IPS-18a (cell line): Measurements from ENCODE around the gene CRACR2B.

Experiments
- H3K27ac ChIP-seq: one replicate; pipeline ENCODE4 v1.5.1; 2013; ENCODE audit warnings: low read length
- H3K27me3 ChIP-seq: one replicate; pipeline ENCODE4 v1.6.1; 2013; ENCODE audit warnings: mild to moderate bottlenecking, low read length; ENCODE audit not compliant: control insufficient read depth, insufficient read depth
- H3K36me3 ChIP-seq: one replicate; pipeline ENCODE4 v1.6.1; 2013; ENCODE audit warnings: low read depth, low read length; ENCODE audit not compliant: control insufficient read depth
- H3K4me1 ChIP-seq: one replicate; pipeline ENCODE4 v1.6.1; 2013; ENCODE audit warnings: low read depth, low read length; ENCODE audit not compliant: control insufficient read depth
- H3K4me3 ChIP-seq: one replicate; pipeline ENCODE4 v1.5.1; 2013; ENCODE audit warnings: low read length
- H3K9ac ChIP-seq: one replicate; pipeline ENCODE4 v1.6.1; 2013; ENCODE audit warnings: mild to moderate bottlenecking, low read length, moderate library complexity
- H3K9me3 ChIP-seq: one replicate; pipeline ENCODE4 v1.6.1; 2013; ENCODE audit warnings: low read depth, low read length; ENCODE audit not compliant: control insufficient read depth

CRACR2B gene

GRCh38 chr11:803770-804598 lies 23.7 kb upstream of the CRACR2B start:
- no peaks in the 10 kb centered on the region for H3K9me3 ChIP-seq
- peak overlapping the region; percentile 45 for H3K9ac ChIP-seq
- H3K4me3 ChIP-seq, result peak overlapping the region; percentile 66
- H3K4me1 ChIP-seq, result peaks cover 5% of the 10 kb centered on the region
- H3K36me3 ChIP-seq, result peaks cover 5% of the 10 kb centered on the region
- H3K27me3 ChIP-seq, result no peaks in the 10 kb centered on the region
- H3K27ac ChIP-seq, result no peak overlapping the region

DNA sequence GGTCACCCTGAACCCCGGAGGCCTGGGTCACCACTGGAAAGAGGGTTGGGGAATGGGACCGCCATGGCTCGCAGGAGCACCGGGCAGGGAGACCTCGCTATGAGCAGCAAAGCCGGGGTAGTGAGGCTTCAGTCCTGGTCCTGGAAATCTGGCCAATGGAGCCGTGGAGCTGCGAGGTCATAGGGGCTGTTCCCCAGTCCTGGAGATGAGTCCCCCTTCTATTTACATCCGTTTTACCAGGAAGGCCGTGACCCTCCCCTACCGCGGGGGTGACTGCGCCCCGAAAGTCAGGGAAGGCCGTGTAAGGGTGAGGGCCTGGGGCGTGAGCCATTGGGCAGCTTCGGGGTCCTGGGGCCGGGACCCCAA lies 23.1 kb upstream of the CRACR2B start:
- peak overlapping the region; percentile 66 for H3K4me3 ChIP-seq
- peaks cover 5% of the 10 kb centered on the region for H3K4me1 ChIP-seq
- H3K9ac ChIP-seq, result peak overlapping the region; percentile 45
- H3K36me3 ChIP-seq, result peaks cover 5% of the 10 kb centered on the region
- no peaks in the 10 kb centered on the region for H3K27me3 ChIP-seq
- no peak overlapping the region for H3K27ac ChIP-seq
- H3K9me3 ChIP-seq, result no peaks in the 10 kb centered on the region

DNA sequence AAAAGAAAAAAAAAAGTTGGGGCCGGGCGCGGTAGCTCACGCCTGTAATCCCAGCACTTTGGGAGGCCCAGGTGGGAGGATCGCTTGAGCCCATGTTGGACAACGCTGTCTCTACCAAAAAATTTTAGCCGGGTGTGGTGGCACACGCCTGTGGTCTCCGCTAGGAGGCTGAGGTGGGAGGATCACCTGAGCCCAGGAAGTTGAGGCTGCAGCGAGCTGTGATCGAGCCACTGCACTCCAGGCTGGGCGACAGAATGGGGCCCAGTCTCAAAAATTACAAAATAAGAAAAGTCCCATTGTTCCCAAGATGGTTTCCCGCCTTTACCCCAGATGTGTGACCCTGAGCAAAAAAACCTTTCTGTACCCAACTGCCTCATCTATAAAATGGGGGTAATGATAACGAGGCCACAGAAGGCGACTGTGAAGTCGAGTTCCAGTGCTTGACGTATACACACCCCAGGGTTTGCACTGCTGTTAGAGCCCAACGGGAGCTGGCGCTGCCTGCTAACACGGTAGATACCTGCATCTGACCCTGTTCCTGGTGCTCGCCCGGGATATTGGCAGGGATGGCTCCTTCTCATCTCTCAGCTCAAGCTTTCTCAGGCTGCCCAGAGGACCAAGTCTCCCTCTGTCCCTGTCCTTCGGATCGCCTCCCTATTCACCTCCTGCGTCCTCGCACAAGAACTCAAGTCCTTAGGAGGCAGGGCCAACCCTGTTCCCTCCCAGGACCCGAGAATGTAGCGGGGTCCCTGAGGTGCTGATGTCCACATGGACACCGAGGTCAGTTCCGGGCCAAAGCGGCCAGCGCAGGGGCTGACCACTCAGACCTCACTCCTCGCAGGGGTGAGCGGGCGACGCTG lies 19.1 kb upstream of the CRACR2B start:
- Histone ChIP-seq H3K4me1 (peaks cover 5% of the 10 kb centered on the region), H3K9me3 (no peaks in the 10 kb centered on the region), H3K9ac (peak overlapping the region; percentile 92), H3K27me3 (no peaks in the 10 kb centered on the region), H3K27ac (peak overlapping the region; percentile 99), H3K4me3 (peak overlapping the region; percentile 92), H3K36me3 (peaks cover 27% of the 10 kb centered on the region)

DNA sequence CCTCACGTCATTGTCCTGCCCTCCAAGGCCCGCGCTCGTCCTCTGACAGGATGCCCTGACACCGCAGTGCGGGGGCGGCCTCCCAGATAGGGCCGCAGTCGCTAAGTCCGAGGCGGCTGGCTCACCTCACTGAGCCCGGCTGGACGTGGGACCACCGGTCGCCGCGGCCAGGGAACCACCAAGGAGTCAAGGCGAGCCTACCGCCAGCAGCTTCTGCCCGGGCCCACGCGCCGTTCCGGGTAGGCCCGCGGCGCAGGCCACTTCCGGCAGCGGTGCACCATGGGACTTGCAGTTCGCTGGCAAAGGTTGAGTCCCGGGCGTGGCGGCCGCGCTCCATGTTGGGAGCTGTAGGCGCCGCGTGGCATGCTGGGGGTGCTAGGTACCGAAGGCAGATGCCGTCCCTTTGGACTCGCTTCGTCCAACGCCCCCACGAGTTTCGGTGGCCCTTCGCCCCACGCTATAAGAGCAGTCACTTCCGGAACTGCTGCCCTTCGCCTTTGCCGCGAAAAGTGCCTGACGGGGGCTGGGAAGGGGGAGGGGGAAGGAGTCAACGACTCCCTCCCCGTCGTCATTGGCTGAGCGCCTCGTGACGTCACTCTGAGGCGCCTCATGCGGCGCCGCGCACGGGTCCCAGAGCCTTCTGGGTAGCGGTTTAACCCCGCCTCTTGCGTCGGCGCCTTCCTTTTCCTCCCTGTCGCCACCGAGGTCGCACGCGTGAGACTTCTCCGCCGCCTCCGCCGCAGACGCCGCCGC lies 18.3 kb upstream of the CRACR2B start, which contains the start of gene RPLP2:
Gene RPLP2 (plus strand): TSS at position 681 of the 753 bp plus-strand sequence. CDS start 268 bp downstream, outside the sequence.
- Histone ChIP-seq H3K27me3 (no peaks in the 10 kb centered on the region), H3K27ac (peak within 1 kb of the TSS; percentile 99), H3K9me3 (no peaks in the 10 kb centered on the region), H3K36me3 (peaks cover 27% of the 10 kb centered on the region), H3K9ac (peak within 1 kb of the TSS; percentile 92), H3K4me3 (peak within 1 kb of the TSS; percentile 92), H3K4me1 (peaks cover 3% of the 10 kb centered on the region)

- peak overlapping the region; percentile 44 for H3K27ac ChIP-seq
- peaks cover 27% of the 10 kb centered on the region for H3K36me3 ChIP-seq
- H3K27me3 ChIP-seq, result no peaks in the 10 kb centered on the region
- peak overlapping the region; percentile 92 for H3K9ac ChIP-seq
- H3K4me1 ChIP-seq, result no peaks in the 10 kb centered on the region
- no peaks in the 10 kb centered on the region for H3K9me3 ChIP-seq
- H3K4me3 ChIP-seq, result peak overlapping the region; percentile 92
Observed at GRCh38 chr11:810040-810567, 17.6 kb upstream of the CRACR2B start.

- H3K4me3 ChIP-seq, result peak overlapping the region; percentile 92
- no peaks in the 10 kb centered on the region for H3K27me3 ChIP-seq
- H3K9ac ChIP-seq, result peak overlapping the region; percentile 92
- no peaks in the 10 kb centered on the region for H3K4me1 ChIP-seq
- H3K36me3 ChIP-seq, result peaks cover 27% of the 10 kb centered on the region
- no peak overlapping the region for H3K27ac ChIP-seq
- no peaks in the 10 kb centered on the region for H3K9me3 ChIP-seq
Observed at GRCh38 chr11:811446-812245, 16.1 kb upstream of the CRACR2B start.

- no peaks in the 10 kb centered on the region for H3K27me3 ChIP-seq
- peaks cover 27% of the 10 kb centered on the region for H3K36me3 ChIP-seq
- H3K4me3 ChIP-seq, result no peak overlapping the region
- H3K4me1 ChIP-seq, result no peaks in the 10 kb centered on the region
- no peak overlapping the region for H3K9ac ChIP-seq
- no peak overlapping the region for H3K27ac ChIP-seq
- no peaks in the 10 kb centered on the region for H3K9me3 ChIP-seq
Observed at GRCh38 chr11:812390-812789, 15.3 kb upstream of the CRACR2B start.

- peaks cover 27% of the 10 kb centered on the region for H3K36me3 ChIP-seq
- no peak overlapping the region for H3K9ac ChIP-seq
- no peak overlapping the region for H3K4me3 ChIP-seq
- no peaks in the 10 kb centered on the region for H3K27me3 ChIP-seq
- no peak overlapping the region for H3K27ac ChIP-seq
- H3K9me3 ChIP-seq, result no peaks in the 10 kb centered on the region
- H3K4me1 ChIP-seq, result no peaks in the 10 kb centered on the region
Observed at GRCh38 chr11:813072-813455, 14.7 kb upstream of the CRACR2B start.

DNA sequence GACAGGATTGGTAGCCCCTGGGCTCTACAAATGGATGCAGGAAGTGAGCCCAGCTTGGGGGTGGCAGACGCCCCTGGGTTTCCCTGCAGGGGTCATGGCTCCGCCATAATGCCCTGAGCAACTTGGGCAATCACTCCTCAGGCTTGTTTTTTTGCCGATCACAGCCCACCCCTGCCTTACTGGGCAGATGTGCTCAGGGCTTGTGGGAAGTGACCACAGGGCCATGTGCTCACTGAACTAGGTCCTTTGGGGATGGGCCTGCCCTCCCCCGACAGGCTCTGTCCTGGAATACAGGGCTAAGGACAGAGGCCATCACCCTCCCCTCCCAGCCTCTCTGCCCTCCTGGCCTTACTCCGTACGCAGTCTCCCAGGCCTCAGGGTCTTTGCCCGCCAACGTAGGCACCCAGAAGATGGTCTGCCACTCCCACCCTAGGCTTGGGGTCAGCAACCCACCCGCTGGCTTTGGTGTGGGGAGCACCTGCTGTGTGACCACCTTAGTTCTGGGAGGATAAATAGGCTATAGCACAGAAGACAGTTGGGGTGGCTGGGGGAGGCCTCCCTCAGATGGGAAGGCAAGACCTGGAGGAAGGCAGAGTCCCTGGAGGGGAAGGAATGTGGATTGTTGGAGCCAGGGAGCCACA lies 14.1 kb upstream of the CRACR2B start:
- H3K9me3 ChIP-seq, result no peaks in the 10 kb centered on the region
- peaks cover 3% of the 10 kb centered on the region for H3K4me1 ChIP-seq
- no peaks in the 10 kb centered on the region for H3K27me3 ChIP-seq
- peaks cover 27% of the 10 kb centered on the region for H3K36me3 ChIP-seq
- no peak overlapping the region for H3K27ac ChIP-seq
- no peak overlapping the region for H3K4me3 ChIP-seq
- H3K9ac ChIP-seq, result no peak overlapping the region

GRCh38 chr11:815675-816432 lies 11.9 kb upstream of the CRACR2B start:
- H3K9ac ChIP-seq, result no peak overlapping the region
- H3K4me3 ChIP-seq, result no peak overlapping the region
- no peak overlapping the region for H3K27ac ChIP-seq
- H3K9me3 ChIP-seq, result no peaks in the 10 kb centered on the region
- H3K27me3 ChIP-seq, result peaks cover 5% of the 10 kb centered on the region
- peaks cover 27% of the 10 kb centered on the region for H3K36me3 ChIP-seq
- peaks cover 8% of the 10 kb centered on the region for H3K4me1 ChIP-seq
